PC-9 (cell line): Measurements from ENCODE around the gene GAK. TPM values are rescaled to one million over a fixed set of nuclear protein-coding genes. Genes with fewer than 3 reads are reported as not detected.

Source experiments
- BruUV-seq: library from RNA; stranded (reverse); fragments of 400-500 nt; replicated peaks from 2 replicates; lab custom pipeline; 2021; lab: Mats Ljungman, UMichigan
- CTCF ChIA-PET: fragments of 300-600 bp; sonication (Branson Sonifier 250); formaldehyde crosslinking; loops from one replicate; lab custom pipeline; 2022; ENCODE audit warnings: antibody characterized with exemption; lab: Charles Lee
- POLR2A ChIA-PET: fragments of 300-600 bp; sonication (Branson Sonifier 250); formaldehyde crosslinking; loops from one replicate; lab custom pipeline; 2022; ENCODE audit warnings: antibody characterized with exemption; ENCODE audit not compliant: unreplicated experiment; lab: Charles Lee
- DNase-seq, 2 experiments: peaks; one replicate each; pipeline versions ENCODE4 v3.0.0 to v3.0.0-alpha.2; 2015 to 2022; ENCODE audit warnings: mixed read lengths in 1 of 2
- H2AFZ ChIP-seq: fragments of 200-600 bp; sonication (generic); 2 replicates; pipeline ENCODE4 v1.8.1; 2017; ENCODE audit warnings: antibody characterized with exemption
- H3F3A ChIP-seq: fragments of 200-600 bp; sonication (generic); 2 replicates; pipeline ENCODE4 v1.8.1; 2017; ENCODE audit warnings: antibody characterized with exemption, mild to moderate bottlenecking, low read depth; ENCODE audit not compliant: insufficient read depth
- H3K27ac ChIP-seq: fragments of 200-600 bp; sonication (generic); 2 replicates; pipeline ENCODE4 v1.6.1; 2016; ENCODE audit warnings: mixed run types
- H3K27me3 ChIP-seq: fragments of 200-600 bp; sonication (generic); 2 replicates; pipeline ENCODE4 v1.6.1; 2016; ENCODE audit warnings: low read depth, mixed run types; ENCODE audit not compliant: insufficient read depth
- H3K36me3 ChIP-seq: fragments of 200-600 bp; sonication (generic); 2 replicates; pipeline ENCODE4 v1.6.1; 2016; ENCODE audit warnings: low read depth, mixed run types
- H3K4me1 ChIP-seq: fragments of 200-600 bp; sonication (generic); replicated peaks from 2 replicates; pipeline ENCODE4 v1.6.1; 2016; ENCODE audit warnings: mixed run types; ENCODE audit not compliant: insufficient read depth
- H3K4me2 ChIP-seq: fragments of 200-600 bp; sonication (generic); 2 replicates; pipeline ENCODE4 v1.6.1; 2017; ENCODE audit warnings: mixed run types
- H3K4me3 ChIP-seq: fragments of 200-600 bp; sonication (generic); 2 replicates; pipeline ENCODE4 v1.6.1; 2016; ENCODE audit warnings: mixed run types
- H3K79me2 ChIP-seq: fragments of 200-600 bp; sonication (generic); 2 replicates; pipeline ENCODE4 v1.6.1; 2017; ENCODE audit warnings: low read depth, mixed run types
- H3K9me2 ChIP-seq: fragments of 200-600 bp; sonication (generic); 2 replicates; pipeline ENCODE4 v1.8.1; 2017; ENCODE audit warnings: mild to moderate bottlenecking; ENCODE audit not compliant: insufficient read depth
- H3K9me3 ChIP-seq: fragments of 200-600 bp; sonication (generic); 2 replicates; pipeline ENCODE4 v1.8.1; 2016; ENCODE audit warnings: low read depth; ENCODE audit not compliant: insufficient read depth
- H4K20me1 ChIP-seq: fragments of 200-600 bp; sonication (generic); 2 replicates; pipeline ENCODE4 v1.8.1; 2017; ENCODE audit not compliant: insufficient read depth
- CTCF ChIP-seq: fragments of 200-600 bp; sonication (generic); conservative IDR thresholded peaks from 2 replicates; pipeline ENCODE4 v1.6.1; 2017; ENCODE audit warnings: mixed run types, antibody characterized with exemption, mild to moderate bottlenecking, moderate library complexity
- EZH2 ChIP-seq: fragments of 200-600 bp; sonication (generic); IDR thresholded peaks from 2 replicates; pipeline ENCODE4 v1.8.0; 2017; ENCODE audit warnings: antibody characterized with exemption, low read depth
- intact Hi-C: fragments of 100-400 bp; cut with micrococcal nuclease; formaldehyde crosslinking; loops from one replicate; pipeline ENCODE4 v1.10.0; 2022; ENCODE audit not compliant: unreplicated experiment
- total RNA-seq: library from RNA; stranded (reverse); gene quantifications from 2 replicates; pipeline ENCODE4 v1.2.3, GENCODE V29; 2021

Gene GAK
- total RNA-seq, 1 experiment from 2014 or later, result 114 TPM

DNA sequence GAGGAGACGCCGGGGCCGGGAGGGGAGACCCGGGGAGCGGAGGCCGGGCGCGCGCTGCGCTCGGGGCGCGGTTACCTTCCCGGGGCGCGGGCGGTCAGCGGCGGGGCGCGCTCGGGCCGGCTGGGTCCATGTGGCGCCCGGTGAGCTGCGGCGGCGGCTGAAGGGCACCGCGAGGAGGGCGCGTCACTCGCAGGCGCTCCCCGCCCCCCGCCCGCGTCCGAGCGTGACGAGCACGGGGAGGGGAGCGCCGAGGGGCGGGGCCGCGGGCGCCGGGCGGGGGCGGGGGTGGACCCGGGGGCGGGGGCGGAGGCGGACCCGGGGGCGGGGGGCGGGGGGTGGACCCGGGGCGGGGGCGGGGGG lies 106.2 kb downstream of the GAK start, which contains the start of gene CPLX1:
TSS of gene CPLX1 (minus strand) at position 159 of the 360 bp plus-strand sequence. CDS start 1,607 bp downstream, outside the sequence.
- intact Hi-C loops, result no loop called here
- peak in 1 of 2 experiments; percentile 43 for DNase-seq
- H3K9me3 ChIP-seq, result no peaks in the 10 kb centered on the region
- no peaks in the 10 kb centered on the region for H3K36me3 ChIP-seq
- H3K9me2 ChIP-seq, result no peaks in the 10 kb centered on the region
- H3K27me3 ChIP-seq, result no peaks in the 10 kb centered on the region
- H3K4me1 ChIP-seq, result no peaks in the 10 kb centered on the region
- H3K27ac ChIP-seq, result no peak within 1 kb of the TSS
- H3K4me3 ChIP-seq, result peak within 1 kb of the TSS; percentile 54; the same call in 1 of the 2 replicates
- CTCF ChIA-PET, result no interaction called here
- BruUV-seq, result no TSS peak
- no peaks in the 10 kb centered on the region for H3K79me2 ChIP-seq
- TF ChIP-seq EZH2, result no peak
- TF ChIP-seq CTCF, result no peak
- POLR2A ChIA-PET, result no interaction called here
- peaks cover 23% of the 10 kb centered on the region; the same call in 1 of the 2 replicates for H3F3A ChIP-seq
- no peaks in the 10 kb centered on the region; the same call in 1 of the 2 replicates for H4K20me1 ChIP-seq
- peak within 1 kb of the TSS; percentile 69 for H3K4me2 ChIP-seq
- H2AFZ ChIP-seq, result no peak within 1 kb of the TSS

DNA sequence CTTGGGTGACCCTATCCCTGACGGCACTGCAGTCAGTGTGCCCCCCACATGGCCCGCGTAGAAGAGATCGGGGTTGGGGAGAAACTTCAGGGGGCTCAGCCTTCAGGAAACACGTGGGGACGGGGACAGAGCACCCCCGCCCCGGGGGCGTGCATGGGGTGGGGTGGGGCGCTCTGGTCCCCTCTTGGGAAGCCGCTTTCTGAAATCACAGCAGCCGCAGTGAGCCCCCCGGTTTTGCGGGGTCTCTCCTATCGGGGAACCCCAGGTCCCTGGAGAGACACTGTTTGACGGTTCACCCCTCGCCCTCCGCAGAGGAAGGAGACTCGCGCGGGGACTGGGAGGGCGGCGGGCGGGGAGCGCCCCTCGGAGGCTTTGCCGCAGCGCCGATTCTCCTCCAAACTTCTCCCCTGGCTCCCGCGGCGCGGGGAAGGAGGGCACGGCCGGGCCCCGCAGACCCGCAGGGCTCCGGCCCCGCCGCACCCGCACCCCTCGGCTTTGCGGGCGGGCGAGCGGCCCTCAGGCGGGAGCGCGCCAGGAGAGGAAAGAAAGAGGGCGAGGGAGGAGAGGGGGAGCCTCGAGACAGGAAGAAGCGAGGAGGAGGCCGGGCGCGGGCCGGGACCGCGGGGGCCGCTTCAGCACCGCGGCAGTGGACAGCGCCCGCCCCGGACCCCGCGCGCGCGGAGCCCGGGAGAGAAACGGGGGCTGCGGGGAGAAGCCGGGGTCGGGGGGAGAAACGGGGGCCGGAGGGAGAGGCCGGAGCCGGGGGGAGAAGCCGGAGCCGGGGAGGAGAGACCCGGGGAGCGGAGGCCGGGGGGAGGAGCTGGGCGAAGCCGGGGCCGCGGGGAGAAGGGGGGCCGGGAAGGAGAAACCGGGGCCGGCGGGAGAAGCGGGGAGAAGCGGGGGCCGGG lies 106.8 kb downstream of the GAK start:
- Histone ChIP-seq H3K27ac (no peak overlapping the region), H2AFZ (no peak overlapping the region), H3K9me3 (no peaks in the 10 kb centered on the region), H3K4me2 (peak overlapping the region; percentile 69), H3K9me2 (no peaks in the 10 kb centered on the region), H3F3A (peaks cover 23% of the 10 kb centered on the region; the same call in 1 of the 2 replicates), H3K4me1 (no peaks in the 10 kb centered on the region), H4K20me1 (no peaks in the 10 kb centered on the region; the same call in 1 of the 2 replicates), H3K27me3 (no peaks in the 10 kb centered on the region), H3K79me2 (no peaks in the 10 kb centered on the region), H3K36me3 (no peaks in the 10 kb centered on the region), H3K4me3 (peak overlapping the region; percentile 54; the same call in 1 of the 2 replicates)
- CTCF ChIA-PET, result no interaction called here
- intact Hi-C loops, result no loop called here
- POLR2A ChIA-PET, result no interaction called here
- no TSS peak for BruUV-seq
- no peak for DNase-seq
- no peak for TF ChIP-seq CTCF
- TF ChIP-seq EZH2, result no peak

DNA sequence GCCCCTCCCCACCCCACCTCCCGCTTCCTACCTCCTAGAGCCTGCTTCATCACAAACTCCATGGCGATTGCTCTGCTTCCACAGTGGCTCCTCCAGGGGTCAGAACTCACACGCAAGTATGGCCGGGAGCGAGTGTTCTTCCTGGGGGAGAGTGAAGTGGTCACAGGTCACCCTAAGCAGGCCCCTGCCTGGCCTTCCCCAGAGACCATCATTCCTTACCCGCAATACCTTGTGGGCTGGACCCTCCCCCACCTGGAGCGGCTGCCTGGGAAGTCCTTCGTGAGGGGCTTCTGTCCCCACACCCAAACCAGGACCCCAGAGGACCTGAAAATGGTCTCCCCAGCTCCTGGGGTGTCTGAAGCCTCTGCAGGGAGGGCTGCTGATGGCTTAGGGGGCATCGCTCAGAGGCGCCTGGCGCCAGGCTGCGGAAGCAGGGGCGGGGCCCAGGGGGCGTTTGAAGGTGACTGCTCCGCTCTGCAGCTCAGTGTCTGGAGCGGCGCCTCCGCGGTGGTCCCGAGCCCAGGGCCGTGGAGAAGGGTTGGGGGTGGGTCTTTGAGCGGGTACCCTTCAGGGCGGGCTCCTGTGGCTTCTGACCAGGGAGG lies 107.6 kb downstream of the GAK start:
- Histone ChIP-seq H3F3A (peaks cover 23% of the 10 kb centered on the region; the same call in 1 of the 2 replicates), H3K9me2 (no peaks in the 10 kb centered on the region), H3K79me2 (no peaks in the 10 kb centered on the region), H3K4me1 (no peaks in the 10 kb centered on the region), H2AFZ (no peak overlapping the region), H3K4me3 (no peak overlapping the region), H3K27me3 (no peaks in the 10 kb centered on the region), H3K9me3 (no peaks in the 10 kb centered on the region), H4K20me1 (no peaks in the 10 kb centered on the region; the same call in 1 of the 2 replicates), H3K27ac (no peak overlapping the region), H3K36me3 (no peaks in the 10 kb centered on the region), H3K4me2 (no peak overlapping the region; the same call in 1 of the 2 replicates)
- ChIA-PET POLR2A (no interaction called here), CTCF (no interaction called here)
- intact Hi-C loops, result no loop called here
- TF ChIP-seq CTCF, result no peak
- TF ChIP-seq EZH2, result no peak
- DNase-seq, result no peak
- BruUV-seq, result no TSS peak
